ENCODE measurements around the gene KMT2C.

The KMT2C gene

DNA sequence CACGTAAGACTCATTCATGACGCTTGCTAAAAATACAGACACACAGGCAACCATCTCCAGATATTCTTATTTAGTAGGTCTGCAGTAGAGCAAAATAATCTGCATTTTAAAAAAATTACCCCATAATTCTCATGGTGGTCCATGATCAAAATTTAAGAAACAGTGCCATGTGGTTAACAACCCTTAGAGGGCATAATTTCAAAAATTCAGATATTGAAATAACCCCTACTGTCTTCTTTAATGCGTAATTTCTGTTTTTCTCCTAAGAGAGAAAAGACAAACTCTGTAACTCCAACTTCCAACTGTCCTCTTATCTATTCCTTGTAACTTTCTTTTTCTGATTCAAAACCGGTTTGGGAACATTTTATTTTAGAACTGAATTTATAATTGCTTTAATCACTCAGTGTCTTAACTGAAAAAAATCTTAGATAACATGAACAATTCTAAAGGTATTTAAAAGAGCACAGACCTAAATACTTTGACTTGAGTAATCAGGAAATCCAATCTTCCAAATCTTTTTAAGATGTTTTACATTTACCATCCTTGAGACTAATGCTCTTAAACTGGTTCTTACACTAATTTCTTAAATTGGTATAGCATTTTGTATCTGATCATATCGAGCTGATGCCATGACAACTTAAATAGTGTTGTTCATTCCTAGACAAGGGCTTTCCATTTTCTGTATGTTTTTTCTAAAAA is 262.3 kb downstream of the KMT2C start:
- TF ChIP-seq, protein P1, sequence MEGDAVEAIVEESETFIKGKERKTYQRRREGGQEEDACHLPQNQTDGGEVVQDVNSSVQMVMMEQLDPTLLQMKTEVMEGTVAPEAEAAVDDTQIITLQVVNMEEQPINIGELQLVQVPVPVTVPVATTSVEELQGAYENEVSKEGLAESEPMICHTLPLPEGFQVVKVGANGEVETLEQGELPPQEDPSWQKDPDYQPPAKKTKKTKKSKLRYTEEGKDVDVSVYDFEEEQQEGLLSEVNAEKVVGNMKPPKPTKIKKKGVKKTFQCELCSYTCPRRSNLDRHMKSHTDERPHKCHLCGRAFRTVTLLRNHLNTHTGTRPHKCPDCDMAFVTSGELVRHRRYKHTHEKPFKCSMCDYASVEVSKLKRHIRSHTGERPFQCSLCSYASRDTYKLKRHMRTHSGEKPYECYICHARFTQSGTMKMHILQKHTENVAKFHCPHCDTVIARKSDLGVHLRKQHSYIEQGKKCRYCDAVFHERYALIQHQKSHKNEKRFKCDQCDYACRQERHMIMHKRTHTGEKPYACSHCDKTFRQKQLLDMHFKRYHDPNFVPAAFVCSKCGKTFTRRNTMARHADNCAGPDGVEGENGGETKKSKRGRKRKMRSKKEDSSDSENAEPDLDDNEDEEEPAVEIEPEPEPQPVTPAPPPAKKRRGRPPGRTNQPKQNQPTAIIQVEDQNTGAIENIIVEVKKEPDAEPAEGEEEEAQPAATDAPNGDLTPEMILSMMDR (IDR thresholded peaks at IDR 0.05; ENCODE audit: low read length): peak; percentile 30; the same call in 1 of the 2 replicates
- no peak for TF ChIP-seq EZH2 (IDR thresholded peaks at IDR 0.05; ENCODE audit: borderline replicate concordance, low read length)
- H3F3A ChIP-seq (ENCODE audit: insufficient read depth, low read length): 0 out of 2 replicates have a peak, but pooled peaks cover 3% of the 10 kb centered on the region
- no peak overlapping the region for H2AFZ ChIP-seq (ENCODE audit: low read length)
- no peaks in the 10 kb centered on the region for H4K20me1 ChIP-seq (ENCODE audit: insufficient read depth, low read length)
- H3K4me2 ChIP-seq (ENCODE audit: low read length): no peak overlapping the region
- H3K36me3 ChIP-seq (ENCODE audit: insufficient read depth, low read length): peaks cover 92% of the 10 kb centered on the region
- no peaks in the 10 kb centered on the region for H3K79me2 ChIP-seq (ENCODE audit: insufficient read depth, low read length)
- H3K4me3 ChIP-seq (ENCODE audit: low read depth, low read length, poor library complexity, severe bottlenecking): no peak overlapping the region
- no peak overlapping the region for H3K9ac ChIP-seq (ENCODE audit: low read length)
- H3K27ac ChIP-seq (ENCODE audit: low read depth, low read length, poor library complexity, severe bottlenecking): no peak overlapping the region
- no peaks in the 10 kb centered on the region for H3K9me3 ChIP-seq (ENCODE audit: low read length)
- no peaks in the 10 kb centered on the region for H3K4me1 ChIP-seq (ENCODE audit: insufficient read depth, low read length, severe bottlenecking)
- H3K27me3 ChIP-seq (ENCODE audit: insufficient read depth, low read length): no peaks in the 10 kb centered on the region
- H3K9me2 ChIP-seq (ENCODE audit: low read depth, low read length): no peaks in the 10 kb centered on the region

GRCh38 chr7:152162287-152162686 is 273.5 kb downstream of the KMT2C start:
- no peaks in the 10 kb centered on the region for H3K79me2 ChIP-seq (ENCODE audit: insufficient read depth, low read length)
- peaks cover 45% of the 10 kb centered on the region for H3K4me1 ChIP-seq (ENCODE audit: insufficient read depth, low read length, severe bottlenecking)
- no peaks in the 10 kb centered on the region for H3K27me3 ChIP-seq (ENCODE audit: insufficient read depth, low read length)
- no peak overlapping the region for H3K4me3 ChIP-seq (ENCODE audit: low read depth, low read length, poor library complexity, severe bottlenecking)
- H3K9me3 ChIP-seq (ENCODE audit: low read length): no peaks in the 10 kb centered on the region
- H2AFZ ChIP-seq (ENCODE audit: low read length): no peak overlapping the region
- H3K9me2 ChIP-seq (ENCODE audit: low read depth, low read length): no peaks in the 10 kb centered on the region
- no peak overlapping the region for H3K4me2 ChIP-seq (ENCODE audit: low read length)
- H3K36me3 ChIP-seq (ENCODE audit: insufficient read depth, low read length): peaks cover 82% of the 10 kb centered on the region
- no peak for TF ChIP-seq EZH2 (IDR thresholded peaks at IDR 0.05; ENCODE audit: borderline replicate concordance, low read length)
- TF ChIP-seq, protein P1 (IDR thresholded peaks at IDR 0.05; ENCODE audit: low read length): no peak
- no peaks in the 10 kb centered on the region for H4K20me1 ChIP-seq (ENCODE audit: insufficient read depth, low read length)
- H3F3A ChIP-seq (ENCODE audit: insufficient read depth, low read length): peaks cover 4% of the 10 kb centered on the region; the same call in 1 of the 2 replicates
- peak overlapping the region; percentile 40 for H3K27ac ChIP-seq (ENCODE audit: low read depth, low read length, poor library complexity, severe bottlenecking)
- H3K9ac ChIP-seq (ENCODE audit: low read length): no peak overlapping the region

- Histone ChIP-seq H3K27me3 (ENCODE audit: insufficient read depth, low read length) (no peaks in the 10 kb centered on the region), H3F3A (ENCODE audit: insufficient read depth, low read length) (peaks cover 4% of the 10 kb centered on the region; the same call in 1 of the 2 replicates), H3K9ac (ENCODE audit: low read length) (no peak overlapping the region), H3K9me2 (ENCODE audit: low read depth, low read length) (no peaks in the 10 kb centered on the region), H3K4me3 (ENCODE audit: low read depth, low read length, poor library complexity, severe bottlenecking) (no peak overlapping the region), H4K20me1 (ENCODE audit: insufficient read depth, low read length) (no peaks in the 10 kb centered on the region), H3K9me3 (ENCODE audit: low read length) (no peaks in the 10 kb centered on the region), H3K4me1 (ENCODE audit: insufficient read depth, low read length, severe bottlenecking) (peaks cover 45% of the 10 kb centered on the region), H3K36me3 (ENCODE audit: insufficient read depth, low read length) (peaks cover 81% of the 10 kb centered on the region), H3K79me2 (ENCODE audit: insufficient read depth, low read length) (no peaks in the 10 kb centered on the region), H2AFZ (ENCODE audit: low read length) (no peak overlapping the region), H3K4me2 (ENCODE audit: low read length) (no peak overlapping the region), H3K27ac (ENCODE audit: low read depth, low read length, poor library complexity, severe bottlenecking) (peak overlapping the region; percentile 16)
- TF ChIP-seq EZH2 (IDR thresholded peaks at IDR 0.05; ENCODE audit: borderline replicate concordance, low read length): no peak
- TF ChIP-seq, protein P1 (IDR thresholded peaks at IDR 0.05; ENCODE audit: low read length): no peak
Observed at GRCh38 chr7:152161171-152161570, 274.6 kb downstream of the KMT2C start.
